Measurements from ENCODE around the gene PIGZ. TPM values are rescaled to one million over a fixed set of nuclear protein-coding genes. Genes with fewer than 3 reads are reported as not detected.

Gene PIGZ
- total RNA-seq, 4 donors from 2014 or later: 143 to 541 (median 233) TPM

DNA sequence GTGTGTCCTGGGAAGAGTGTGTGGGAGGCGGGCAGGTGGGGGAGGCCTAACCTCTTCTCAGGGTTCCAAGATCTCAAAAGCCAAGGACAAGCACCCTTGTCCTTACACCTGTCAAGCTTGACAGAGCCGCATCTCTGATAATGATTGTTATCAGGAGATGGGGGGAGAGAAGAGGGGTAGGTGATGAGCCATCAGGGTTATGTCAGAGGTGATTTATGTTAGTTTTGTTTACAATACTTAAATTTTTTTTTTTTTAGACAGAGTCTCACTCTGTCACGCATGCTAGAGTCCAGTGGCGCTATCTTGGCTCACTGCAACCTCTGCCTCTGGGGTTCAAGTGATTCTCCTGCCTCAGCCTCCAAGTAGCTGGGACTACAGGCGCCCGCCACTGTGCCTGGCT is 18.9 kb downstream of the PIGZ start:
- H3K27me3 ChIP-seq: no peaks in the 10 kb centered on the region
- H3K36me3 ChIP-seq: peaks cover 0 to 6% (median 2%) of the 10 kb centered on the region in 4 donors
- no peak for DNase-seq
- no peak overlapping the region for H3K4me3 ChIP-seq
- H3K27ac ChIP-seq: no peak overlapping the region
- intact Hi-C loops (cut with DNase I; ENCODE audit: low total_unique reads) (no loop called here), in situ Hi-C loops (cut with MboI; ENCODE audit: low pct_ligation_motif_present in 1 of 4, low pct_unique_long_range_greater_than_20kb in 1 of 4, low sequenced_read_pairs in 3 of 4) (loop anchor here in 3 of 4 donors (10.0 to 25.0 kb wide), 3 partner anchors 95 to 337 kb away; no protein-coding TSS in a partner anchor)
- H3K9me3 ChIP-seq: no peaks in the 10 kb centered on the region
- peaks cover 0 to 10% (median 0%) of the 10 kb centered on the region in 4 donors for H3K4me1 ChIP-seq
- 91% methylated on average over 6 of the region's 6 CpGs; no CpG with 5 or more reads in 1 of the 2 donors for WGBS, 2 donors (ENCODE audit: low coverage in 1 of 2)
- TF ChIP-seq POLR2A (IDR thresholded peaks at IDR 0.05): no peak
- TF ChIP-seq, protein P1, sequence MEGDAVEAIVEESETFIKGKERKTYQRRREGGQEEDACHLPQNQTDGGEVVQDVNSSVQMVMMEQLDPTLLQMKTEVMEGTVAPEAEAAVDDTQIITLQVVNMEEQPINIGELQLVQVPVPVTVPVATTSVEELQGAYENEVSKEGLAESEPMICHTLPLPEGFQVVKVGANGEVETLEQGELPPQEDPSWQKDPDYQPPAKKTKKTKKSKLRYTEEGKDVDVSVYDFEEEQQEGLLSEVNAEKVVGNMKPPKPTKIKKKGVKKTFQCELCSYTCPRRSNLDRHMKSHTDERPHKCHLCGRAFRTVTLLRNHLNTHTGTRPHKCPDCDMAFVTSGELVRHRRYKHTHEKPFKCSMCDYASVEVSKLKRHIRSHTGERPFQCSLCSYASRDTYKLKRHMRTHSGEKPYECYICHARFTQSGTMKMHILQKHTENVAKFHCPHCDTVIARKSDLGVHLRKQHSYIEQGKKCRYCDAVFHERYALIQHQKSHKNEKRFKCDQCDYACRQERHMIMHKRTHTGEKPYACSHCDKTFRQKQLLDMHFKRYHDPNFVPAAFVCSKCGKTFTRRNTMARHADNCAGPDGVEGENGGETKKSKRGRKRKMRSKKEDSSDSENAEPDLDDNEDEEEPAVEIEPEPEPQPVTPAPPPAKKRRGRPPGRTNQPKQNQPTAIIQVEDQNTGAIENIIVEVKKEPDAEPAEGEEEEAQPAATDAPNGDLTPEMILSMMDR (IDR thresholded peaks at IDR 0.05): no peak
- TF ChIP-seq EP300 (IDR thresholded peaks at IDR 0.05; ENCODE audit: low read depth): no peak
- TF ChIP-seq POLR2AphosphoS5 (IDR thresholded peaks at IDR 0.05): no peak

DNA sequence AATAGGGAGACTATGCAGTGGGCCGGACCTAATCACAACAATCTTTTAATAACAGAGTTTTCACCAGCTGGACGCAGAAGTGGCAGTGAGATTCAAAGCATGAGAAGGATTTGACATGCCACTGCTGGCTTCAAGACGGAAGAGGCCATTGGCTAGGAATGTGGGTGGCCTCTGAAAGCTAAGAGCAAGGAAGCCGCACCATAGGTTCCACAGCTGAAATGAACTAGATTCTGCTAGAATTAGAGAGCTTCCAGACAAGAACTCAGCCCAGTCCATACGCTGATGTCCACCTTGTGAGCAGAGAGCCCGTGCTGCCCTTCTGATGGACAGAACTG is 19.4 kb downstream of the PIGZ start:
- Histone ChIP-seq H3K4me3 (no peak overlapping the region), H3K27ac (no peak overlapping the region), H3K9me3 (no peaks in the 10 kb centered on the region), H3K36me3 (peaks cover 0 to 6% (median 2%) of the 10 kb centered on the region in 4 donors), H3K27me3 (no peaks in the 10 kb centered on the region), H3K4me1 (peaks cover 0 to 13% (median 0%) of the 10 kb centered on the region in 4 donors)
- DNase-seq: no peak
- in situ Hi-C loops (cut with MboI; ENCODE audit: low pct_ligation_motif_present in 1 of 4, low pct_unique_long_range_greater_than_20kb in 1 of 4, low sequenced_read_pairs in 3 of 4): no loop called here
- no peak for TF ChIP-seq EP300 (IDR thresholded peaks at IDR 0.05; ENCODE audit: low read depth)
- no peak for TF ChIP-seq POLR2A (IDR thresholded peaks at IDR 0.05)
- no peak for TF ChIP-seq POLR2AphosphoS5 (IDR thresholded peaks at IDR 0.05)
- TF ChIP-seq, protein P1 (IDR thresholded peaks at IDR 0.05): no peak
- intact Hi-C loops (cut with DNase I; ENCODE audit: low total_unique reads): no loop called here
- 80% methylated on average over 6 of the region's 6 CpGs; no CpG with 5 or more reads in 1 of the 2 donors for WGBS, 2 donors (ENCODE audit: low coverage in 1 of 2)

DNA sequence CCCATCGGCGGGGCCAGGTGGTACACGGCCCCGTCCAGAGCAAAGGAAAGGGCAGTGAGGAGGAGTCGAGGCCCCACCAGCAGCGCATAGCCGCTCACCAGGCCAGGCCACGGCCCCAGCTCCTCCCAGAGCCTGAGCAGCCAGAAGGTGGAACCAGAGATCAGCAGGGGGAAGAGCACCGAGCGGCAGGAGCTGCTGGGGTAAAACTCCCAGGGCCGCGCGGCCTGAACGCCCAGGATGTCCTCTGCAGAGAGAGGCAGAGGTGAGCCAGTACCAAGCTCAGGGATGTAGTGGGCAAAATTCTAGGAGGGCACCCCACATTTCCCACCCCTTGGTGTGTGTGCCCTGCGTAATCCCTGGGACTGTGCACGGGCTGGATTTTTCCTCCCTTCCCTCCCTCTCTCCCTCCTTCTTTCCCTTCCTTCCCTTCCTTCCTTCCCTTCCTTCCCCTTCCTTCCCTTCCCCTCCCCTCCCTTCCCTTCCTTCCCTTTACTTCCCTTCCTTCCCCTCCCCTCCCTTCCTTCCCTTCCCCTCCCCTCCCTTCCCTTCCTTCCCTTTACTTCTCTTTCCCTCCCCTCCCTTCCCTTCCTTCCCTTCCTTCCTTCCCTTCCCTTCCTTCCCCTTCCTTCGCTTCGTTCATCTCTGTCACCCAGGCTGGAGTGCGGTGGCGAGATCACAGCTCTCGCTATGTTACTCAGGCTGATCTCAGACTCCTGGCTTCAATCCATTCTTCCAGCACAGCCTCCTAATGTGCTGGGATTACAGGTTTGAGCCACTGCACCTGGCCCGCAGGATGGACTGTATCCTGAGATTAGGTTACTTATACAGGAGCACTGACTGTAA is 20.0 kb downstream of the PIGZ start:
- WGBS, 2 donors (ENCODE audit: low coverage in 1 of 2): 68 to 100% methylated on average over 1 to 22 of the region's 22 CpGs
- intact Hi-C loops (cut with DNase I; ENCODE audit: low total_unique reads): no loop called here
- no peaks in the 10 kb centered on the region for H3K27me3 ChIP-seq
- H3K4me3 ChIP-seq: no peak overlapping the region
- TF ChIP-seq EP300 (IDR thresholded peaks at IDR 0.05; ENCODE audit: low read depth): no peak
- TF ChIP-seq POLR2AphosphoS5 (IDR thresholded peaks at IDR 0.05): no peak
- TF ChIP-seq POLR2A (IDR thresholded peaks at IDR 0.05): no peak
- TF ChIP-seq, protein P1 (IDR thresholded peaks at IDR 0.05): peak in 2 of 5 experiments; percentile 19 to 26
- peaks cover 0 to 6% (median 2%) of the 10 kb centered on the region in 4 donors for H3K36me3 ChIP-seq
- H3K4me1 ChIP-seq: peaks cover under 1 to 19% (median 2%) of the 10 kb centered on the region in 4 donors
- in situ Hi-C loops (cut with MboI; ENCODE audit: low pct_ligation_motif_present in 1 of 4, low pct_unique_long_range_greater_than_20kb in 1 of 4, low sequenced_read_pairs in 3 of 4): no loop called here
- no peaks in the 10 kb centered on the region for H3K9me3 ChIP-seq
- H3K27ac ChIP-seq: no peak overlapping the region
- no peak for DNase-seq

DNA sequence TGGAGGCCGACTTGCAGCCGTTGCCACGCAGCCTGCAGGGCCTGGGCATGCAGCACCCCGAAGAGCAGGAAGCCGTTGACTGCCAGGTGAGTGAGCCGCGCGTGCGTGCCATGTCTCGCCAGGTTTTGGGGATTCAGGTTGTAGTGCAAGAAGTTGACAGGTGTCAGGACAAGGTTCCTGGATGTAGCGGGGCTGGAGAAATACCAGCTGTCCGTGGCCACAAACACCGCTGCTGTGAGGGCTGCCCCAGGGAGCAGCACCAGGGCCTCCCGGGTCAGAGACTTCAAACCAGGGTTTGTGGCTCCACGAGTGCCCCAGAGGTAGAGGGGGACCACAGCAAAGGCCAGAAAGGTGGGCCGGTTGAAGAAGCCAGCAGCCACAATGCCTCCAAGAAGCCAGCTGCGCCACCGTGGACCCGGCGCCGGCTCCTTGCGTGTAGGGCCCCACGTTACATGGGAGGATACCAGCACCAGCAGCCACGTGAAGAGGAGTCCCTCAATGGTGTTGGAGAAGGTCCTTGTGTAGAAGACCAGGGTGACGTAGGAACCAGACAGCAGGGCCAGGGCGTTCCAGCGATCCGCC is 20.7 kb downstream of the PIGZ start:
- Histone ChIP-seq H3K4me1 (peaks cover 6 to 26% (median 8%) of the 10 kb centered on the region in 4 donors), H3K27me3 (no peaks in the 10 kb centered on the region), H3K27ac (no peak overlapping the region), H3K36me3 (peaks cover 0 to 6% (median 2%) of the 10 kb centered on the region in 4 donors), H3K9me3 (no peaks in the 10 kb centered on the region), H3K4me3 (no peak overlapping the region)
- WGBS, 2 donors (ENCODE audit: low coverage in 1 of 2): 94% methylated on average over 28 of the region's 28 CpGs; no CpG with 5 or more reads in 1 of the 2 donors
- intact Hi-C loops (cut with DNase I; ENCODE audit: low total_unique reads): no loop called here
- in situ Hi-C loops (cut with MboI; ENCODE audit: low pct_ligation_motif_present in 1 of 4, low pct_unique_long_range_greater_than_20kb in 1 of 4, low sequenced_read_pairs in 3 of 4): no loop called here
- TF ChIP-seq EP300 (IDR thresholded peaks at IDR 0.05; ENCODE audit: low read depth): no peak
- TF ChIP-seq POLR2A (IDR thresholded peaks at IDR 0.05): no peak
- TF ChIP-seq, protein P1 (IDR thresholded peaks at IDR 0.05): no peak
- TF ChIP-seq POLR2AphosphoS5 (IDR thresholded peaks at IDR 0.05): no peak
- DNase-seq: no peak
